T-helper 1 cell treated with Interleukin-12 subunit alpha and Interleukin-12 subunit beta and Interleukin-4 antibody, amounts not matched to agents 30 ng/mL and 1 ng/mL, for 36 hours (primary cell): ENCODE results near the gene OR4C6. TPM values are rescaled to one million over a fixed set of nuclear protein-coding genes. Genes with fewer than 3 reads are reported as not detected.

Source experiments
- intact Hi-C: fragments of 100-400 bp; cut with micrococcal nuclease; formaldehyde crosslinking; loops from one replicate; pipeline ENCODE4 v1.15.1; 2024
- total RNA-seq: library from RNA; stranded (reverse); gene quantifications from 2 replicates; pipeline ENCODE4 v1.2.3, GENCODE V29; 2022

Gene OR4C6
- total RNA-seq: not detected in 2 replicates

- intact Hi-C loops: no loop called here
These were observed at the start of gene OR4C6 for GRCh38 chr11:55661901-55662300. Gene OR4C6 (plus strand): TSS chr11:55662201. CDS start chr11:55665167, 2,966 bp downstream.

- intact Hi-C loops: no loop called here
These were observed 37.5 kb upstream of the OR4C6 start for GRCh38 chr11:55624531-55624930.

- intact Hi-C loops: no loop called here
These were observed 27.2 kb upstream of the OR4C6 start, which contains the start of gene OR4P4 for GRCh38 chr11:55634813-55635212. Gene OR4P4 (plus strand): TSS chr11:55635113.

- intact Hi-C loops: no loop called here
These were observed 14.0 kb upstream of the OR4C6 start, which contains the start of gene OR4S2 for GRCh38 chr11:55648027-55648426. Gene OR4S2 (plus strand): TSS chr11:55648327. CDS start chr11:55650904, 2,577 bp downstream.

- intact Hi-C loops: no loop called here
These were observed 9.4 kb upstream of the OR4C6 start for GRCh38 chr11:55652560-55652959.

- intact Hi-C loops: no loop called here
These were observed 6.9 kb upstream of the OR4C6 start for GRCh38 chr11:55655096-55655495.

GRCh38 chr11:55658031-55658573 is 3.9 kb upstream of the OR4C6 start:
- intact Hi-C loops: no loop called here

GRCh38 chr11:55658608-55659007 is 3.4 kb upstream of the OR4C6 start:
- intact Hi-C loops: no loop called here

- intact Hi-C loops: no loop called here
These were observed 7.4 kb downstream of the OR4C6 start for GRCh38 chr11:55669376-55669775.

- intact Hi-C loops: no loop called here
These were observed 11.9 kb downstream of the OR4C6 start for GRCh38 chr11:55673860-55674259.

- intact Hi-C loops: no loop called here
These were observed 35.8 kb downstream of the OR4C6 start for GRCh38 chr11:55697817-55698216.

GRCh38 chr11:55701429-55701828 is 39.4 kb downstream of the OR4C6 start:
- intact Hi-C loops: no loop called here

- intact Hi-C loops: no loop called here
These were observed 45.0 kb downstream of the OR4C6 start for GRCh38 chr11:55707029-55707428.

GRCh38 chr11:55714982-55715888 is 53.2 kb downstream of the OR4C6 start:
- intact Hi-C loops: no loop called here

Other genes starting within 250 kb of the OR4C6 start
- gene OR4C15, start 107.7 kb upstream of the OR4C6 start, total RNA-seq: not detected in 2 replicates
- not detected in 2 replicates for gene OR4C16, start 90.1 kb upstream of the OR4C6 start, total RNA-seq
- not detected in 2 replicates for gene OR4C11, start 54.6 kb upstream of the OR4C6 start, total RNA-seq
- not detected in 2 replicates for gene OR4P4, start 27.1 kb upstream of the OR4C6 start, total RNA-seq
- not detected in 2 replicates for gene OR4S2, start 13.9 kb upstream of the OR4C6 start, total RNA-seq
- not detected in 2 replicates for gene OR5D13, start 111.2 kb downstream of the OR4C6 start, total RNA-seq
- not detected in 2 replicates for gene OR5D14, start 133.4 kb downstream of the OR4C6 start, total RNA-seq
- gene OR5L1, start 149.2 kb downstream of the OR4C6 start, total RNA-seq: not detected in 2 replicates
- not detected in 2 replicates for gene OR5D18, start 157.4 kb downstream of the OR4C6 start, total RNA-seq
- gene OR5L2, start 165.0 kb downstream of the OR4C6 start, total RNA-seq: not detected in 2 replicates
- not detected in 2 replicates for gene OR5D16, start 176.6 kb downstream of the OR4C6 start, total RNA-seq
- gene TRIM51, start 221.1 kb downstream of the OR4C6 start, total RNA-seq: not detected in 2 replicates